ENCODE data around the gene GNB5.
"Not testable (repeated sequence)": the region's sequence is repeated elsewhere in the genome, so short reads cannot be mapped to it uniquely, and the experiment has no call there.

Gene GNB5

GRCh38 chr15:52204657-52205056 is 13.5 kb upstream of the GNB5 start:
- no peak for DNase-seq

- no peak for DNase-seq
These were observed 9.7 kb upstream of the GNB5 start for GRCh38 chr15:52200831-52201365.

- no peak for DNase-seq
These were observed 8.1 kb upstream of the GNB5 start for GRCh38 chr15:52199271-52199670.

- DNase-seq, result no peak
These were observed 5.7 kb upstream of the GNB5 start for GRCh38 chr15:52196891-52197290.

GRCh38 chr15:52193791-52194190 is 2.6 kb upstream of the GNB5 start:
- no peak for DNase-seq

- DNase-seq, result no peak
These were observed 2.1 kb upstream of the GNB5 start for GRCh38 chr15:52193321-52193720.

GRCh38 chr15:52186651-52187486 is 4.3 kb downstream of the GNB5 start:
- DNase-seq, result no peak

GRCh38 chr15:52185151-52185561 is 6.0 kb downstream of the GNB5 start:
- no peak for DNase-seq

- DNase-seq, result no peak
These were observed 6.5 kb downstream of the GNB5 start for GRCh38 chr15:52184721-52185120.

GRCh38 chr15:52183562-52184173 is 7.5 kb downstream of the GNB5 start:
- no peak for DNase-seq

- DNase-seq, result no peak
These were observed 9.0 kb downstream of the GNB5 start for GRCh38 chr15:52181938-52182780.

GRCh38 chr15:52180851-52181450 is 10.2 kb downstream of the GNB5 start:
- DNase-seq, result no peak

- DNase-seq, result no peak
These were observed 10.9 kb downstream of the GNB5 start for GRCh38 chr15:52180196-52180835.

GRCh38 chr15:52179278-52180195 is 11.7 kb downstream of the GNB5 start:
- peak; percentile 69 for DNase-seq

- DNase-seq, result no peak
These were observed 12.4 kb downstream of the GNB5 start for GRCh38 chr15:52178765-52179164.

GRCh38 chr15:52172869-52173268 is 18.3 kb downstream of the GNB5 start:
- DNase-seq, result no peak

GRCh38 chr15:52171807-52172206 is 19.4 kb downstream of the GNB5 start:
- DNase-seq, result no peak

GRCh38 chr15:52171386-52171785 is 19.8 kb downstream of the GNB5 start:
- DNase-seq, result no peak

GRCh38 chr15:52170199-52170598 is 21.0 kb downstream of the GNB5 start:
- DNase-seq, result not testable (repeated sequence)

GRCh38 chr15:52165494-52166131 is 25.6 kb downstream of the GNB5 start:
- not testable (repeated sequence) for DNase-seq

Data from T1000 (cell line).